ENCODE results near the gene RBM26.
"Not testable (repeated sequence)": the region's sequence is repeated elsewhere in the genome, so short reads cannot be mapped to it uniquely, and the experiment has no call there.

DNA sequence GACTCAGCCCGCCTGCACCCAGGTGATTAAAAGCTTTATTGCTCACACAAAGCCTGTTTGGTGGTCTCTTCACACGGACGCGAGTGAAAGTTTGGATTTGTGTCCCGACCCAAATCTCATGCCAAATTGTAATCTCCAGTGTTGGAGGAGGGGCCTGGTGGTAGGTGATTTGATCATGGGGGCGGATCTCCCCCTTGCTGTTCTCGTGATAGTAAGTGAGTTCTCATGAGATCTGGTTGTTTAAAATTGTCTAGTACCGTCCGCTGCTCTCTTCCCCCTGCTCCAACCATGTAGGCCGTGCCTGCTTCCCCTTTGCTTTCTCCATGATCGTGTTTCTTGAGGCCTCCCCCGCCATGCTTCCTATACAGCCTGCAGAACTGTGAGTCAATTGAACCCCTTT is 126.3 kb downstream of the RBM26 start:
- TF ChIP-seq EZH2phosphoT487 (IDR thresholded peaks at IDR 0.05; ENCODE audit: insufficient read depth, low read depth); EZH2 (IDR thresholded peaks at IDR 0.05; ENCODE audit: insufficient read depth, poor library complexity, severe bottlenecking): not testable (repeated sequence)
